Kidney epithelial cell (primary cell): ENCODE measurements around the gene LRRC74B. TPM values are rescaled to one million over a fixed set of nuclear protein-coding genes. Genes with fewer than 3 reads are reported as not detected.

ENCODE experiments used
- DNase-seq: peaks from one replicate; pipeline ENCODE4 v3.0.0-alpha.2; 2010; ENCODE audit warnings: low read depth
- H3K27me3 ChIP-seq: 2 replicates; pipeline ENCODE4 v1.6.0; 2011; ENCODE audit warnings: low read length; ENCODE audit not compliant: control insufficient read depth, insufficient read depth
- H3K36me3 ChIP-seq: 2 replicates; pipeline ENCODE4 v1.5.1; 2011; ENCODE audit warnings: low read length; ENCODE audit not compliant: control insufficient read depth, insufficient read depth
- H3K4me3 ChIP-seq: 2 replicates; pipeline ENCODE4 v1.5.1; 2011; ENCODE audit warnings: low read depth, mild to moderate bottlenecking, control low read depth, low read length
- CTCF ChIP-seq: IDR thresholded peaks from 2 replicates; pipeline ENCODE4 v1.5.1; 2011; ENCODE audit warnings: mild to moderate bottlenecking, moderate library complexity, low read length, control low read depth, inconsistent platforms; ENCODE audit not compliant: insufficient read depth, poor library complexity, severe bottlenecking
- total RNA-seq: library from RNA; depleted of rRNA; stranded (reverse); fragments of >200 nt; gene quantifications from 2 replicates; pipeline ENCODE4 v1.2.3, GENCODE V29; 2015

The LRRC74B gene
- total RNA-seq, 1 donor from 2014 or later, result not detected

- no peak for DNase-seq
- no peak for TF ChIP-seq CTCF
- H3K36me3 ChIP-seq, result no peaks in the 10 kb centered on the region
- H3K27me3 ChIP-seq, result peaks cover 2% of the 10 kb centered on the region
- H3K4me3 ChIP-seq, result no peak overlapping the region
Measured at GRCh38 chr22:21076912-21077625, 31.3 kb downstream of the LRRC74B start.

- Histone ChIP-seq H3K27me3 (peaks cover 2% of the 10 kb centered on the region), H3K4me3 (no peak overlapping the region), H3K36me3 (no peaks in the 10 kb centered on the region)
- no peak for DNase-seq
- no peak for TF ChIP-seq CTCF
Measured at GRCh38 chr22:21077884-21078508, 32.2 kb downstream of the LRRC74B start.

GRCh38 chr22:21078916-21079315 is 33.2 kb downstream of the LRRC74B start:
- DNase-seq, result no peak
- Histone ChIP-seq H3K27me3 (peaks cover 2% of the 10 kb centered on the region), H3K36me3 (no peaks in the 10 kb centered on the region), H3K4me3 (no peak overlapping the region)
- no peak for TF ChIP-seq CTCF

GRCh38 chr22:21079493-21079892 is 33.7 kb downstream of the LRRC74B start:
- DNase-seq, result no peak
- no peak for TF ChIP-seq CTCF
- Histone ChIP-seq H3K4me3 (no peak overlapping the region), H3K36me3 (no peaks in the 10 kb centered on the region), H3K27me3 (peaks cover 2% of the 10 kb centered on the region)

GRCh38 chr22:21080435-21081137 is 34.8 kb downstream of the LRRC74B start:
- no peak for TF ChIP-seq CTCF
- no peak for DNase-seq
- Histone ChIP-seq H3K4me3 (no peak overlapping the region), H3K27me3 (peaks cover 2% of the 10 kb centered on the region), H3K36me3 (no peaks in the 10 kb centered on the region)
